ENCODE measurements around the gene MAGEA2B.
"Not testable (repeated sequence)": the region's sequence is repeated elsewhere in the genome, so short reads cannot be mapped to it uniquely, and the experiment has no call there.

Gene MAGEA2B

GRCh38 chrX:152713815-152714787 is at the start of gene MAGEA2B:
Gene MAGEA2B, plus strand, starts transcription at chrX:152714628. Its CDS starts 2,479 bp downstream, at chrX:152717107.
- DNase-seq, result not testable (repeated sequence)

- DNase-seq, result no peak
These were observed 40.3 kb upstream of the MAGEA2B start for GRCh38 chrX:152674135-152674534.

GRCh38 chrX:152674652-152675051 is 39.8 kb upstream of the MAGEA2B start:
- not testable (repeated sequence) for DNase-seq

- DNase-seq, result not testable (repeated sequence)
These were observed 33.4 kb upstream of the MAGEA2B start for GRCh38 chrX:152681012-152681411.

GRCh38 chrX:152697952-152698931 is 16.2 kb upstream of the MAGEA2B start, which contains the start of gene MAGEA3:
Gene MAGEA3, plus strand, starts transcription at chrX:152698794. Its CDS starts 2,039 bp downstream, at chrX:152700833.
- not testable (repeated sequence) for DNase-seq

- not testable (repeated sequence) for DNase-seq
These were observed 14.0 kb upstream of the MAGEA2B start for GRCh38 chrX:152700390-152700789.

- not testable (repeated sequence) for DNase-seq
These were observed 7.9 kb upstream of the MAGEA2B start for GRCh38 chrX:152706500-152706899.

GRCh38 chrX:152709173-152709572 is 5.3 kb upstream of the MAGEA2B start, which contains the start of gene CSAG2:
Gene CSAG2, minus strand, starts transcription at chrX:152709273. Its CDS starts 161 bp downstream, at chrX:152709112.
- DNase-seq, result not testable (repeated sequence)

GRCh38 chrX:152713195-152713594 is 1.2 kb upstream of the MAGEA2B start:
- DNase-seq, result not testable (repeated sequence)

GRCh38 chrX:152725409-152725808 is 11.0 kb downstream of the MAGEA2B start:
- DNase-seq, result no peak

GRCh38 chrX:152733261-152733975 is 19.0 kb downstream of the MAGEA2B start, which contains the start of the genes CSAG1 and MAGEA12:
Gene CSAG1, minus strand, starts transcription at chrX:152733721. Its CDS starts 1,261 bp downstream, at chrX:152732460.
Gene MAGEA12, plus strand, starts transcription at chrX:152733757. Its CDS starts 2,405 bp downstream, at chrX:152736162.
- DNase-seq, result no peak

- DNase-seq, result not testable (repeated sequence)
These were observed 19.9 kb downstream of the MAGEA2B start for GRCh38 chrX:152734143-152734858.

GRCh38 chrX:152735101-152735500 is 20.7 kb downstream of the MAGEA2B start:
- no peak for DNase-seq

GRCh38 chrX:152735860-152736511 is 21.6 kb downstream of the MAGEA2B start:
- no peak for DNase-seq

GRCh38 chrX:152736528-152736927 is 22.1 kb downstream of the MAGEA2B start:
- DNase-seq, result not testable (repeated sequence)

GRCh38 chrX:152738560-152738959 is 24.1 kb downstream of the MAGEA2B start:
- no peak for DNase-seq

GRCh38 chrX:152753686-152754650 is 39.5 kb downstream of the MAGEA2B start, which contains the start of gene MAGEA2:
Gene MAGEA2, minus strand, starts transcription at chrX:152753842. Its CDS starts 2,479 bp downstream, at chrX:152751363.
- not testable (repeated sequence) for DNase-seq

GRCh38 chrX:152754871-152755270 is 40.4 kb downstream of the MAGEA2B start:
- DNase-seq, result not testable (repeated sequence)

- not testable (repeated sequence) for DNase-seq
These were observed 44.5 kb downstream of the MAGEA2B start, which contains the start of gene CSAG3 for GRCh38 chrX:152758918-152759317. Gene CSAG3, plus strand, starts transcription at chrX:152759218.

All from CD4-positive, alpha-beta T cell treated with Interleukin-1 beta for 1 hour (primary cell).